Natural killer cell (primary cell): ENCODE results near the gene GLYR1. TPM values are rescaled to one million over a fixed set of nuclear protein-coding genes. Genes with fewer than 3 reads are reported as not detected.

Source experiments
- ATAC-seq, 3 donors: fragments of 150-1000 bp in 2 of 3; fragments of 200-7000 bp in 1 of 3; cut with Tn5 transposase; 1 replicate in 1 of 3; 2 replicates in 2 of 3; pipeline ENCODE4 v1.10.0; 2021; ENCODE audit warnings: mild to moderate bottlenecking in 2 of 3, moderate library complexity in 2 of 3
- DNase-seq, 2 donors: peaks; one replicate each; pipeline versions ENCODE4 v3.0.0 to v3.0.0-alpha.2; 2013 to 2021; ENCODE audit warnings: mixed read lengths in 1 of 2
- H3K27ac ChIP-seq: one replicate; pipeline ENCODE4 v1.5.1; 2013; ENCODE audit warnings: mild to moderate bottlenecking, low read length
- H3K27me3 ChIP-seq: one replicate; pipeline ENCODE4 v1.6.1; 2013; ENCODE audit warnings: low read length; ENCODE audit not compliant: control insufficient read depth, insufficient read depth
- H3K36me3 ChIP-seq: one replicate; pipeline ENCODE4 v1.6.1; 2013; ENCODE audit warnings: low read length; ENCODE audit not compliant: control insufficient read depth, insufficient read depth
- H3K4me1 ChIP-seq: one replicate; pipeline ENCODE4 v1.6.1; 2013; ENCODE audit warnings: low read length; ENCODE audit not compliant: control insufficient read depth, insufficient read depth
- H3K4me3 ChIP-seq: one replicate; pipeline ENCODE4 v1.5.1; 2013; ENCODE audit warnings: low read length
- H3K9me3 ChIP-seq: one replicate; pipeline ENCODE4 v1.6.1; 2013; ENCODE audit warnings: low read length; ENCODE audit not compliant: control insufficient read depth, insufficient read depth
- H3K27ac Mint-ChIP-seq, 2 donors: one replicate each; pipeline ENCODE4 v1.8.0; 2022; ENCODE audit warnings: mild to moderate bottlenecking in 2 of 2, mixed read lengths in 2 of 2, moderate library complexity in 1 of 2
- H3K27me3 Mint-ChIP-seq, 2 donors: one replicate each; pipeline ENCODE4 v1.8.0; 2022; ENCODE audit warnings: low read depth in 2 of 2, mixed read lengths in 2 of 2
- H3K36me3 Mint-ChIP-seq: one replicate; pipeline ENCODE4 v1.8.0; 2022; ENCODE audit warnings: mixed read lengths
- H3K4me1 Mint-ChIP-seq, 2 donors: one replicate each; pipeline ENCODE4 v1.8.0; 2022; ENCODE audit warnings: mixed read lengths in 2 of 2
- H3K4me3 Mint-ChIP-seq: one replicate; pipeline ENCODE4 v1.8.0; 2022; ENCODE audit warnings: mild to moderate bottlenecking, moderate library complexity, mixed read lengths
- H3K9me3 Mint-ChIP-seq, 2 donors: one replicate each; pipeline ENCODE4 v1.8.0; 2022; ENCODE audit warnings: mixed read lengths in 2 of 2
- WGBS: methylation state at CpG from one replicate; pipeline ENCODE4 v1.1.7; 2013; ENCODE audit warnings: missing lambda C conversion rate; ENCODE audit not compliant: insufficient coverage; 5-methylcytosine and 5-hydroxymethylcytosine counted together
- intact Hi-C: fragments of 100-400 bp; cut with micrococcal nuclease; formaldehyde crosslinking; loops from one replicate; pipeline ENCODE4 v1.14.2; 2022
- total RNA-seq, 4 donors: library from RNA; stranded (reverse); fragments of 120-200 nt in 1 of 4; gene quantifications; one replicate each; pipeline versions ENCODE4 v1.2.3 to v1.2.4, GENCODE V29; 2013 to 2022
- TF ChIP-seq, protein P1 (sequence below): fragments of 200-600 bp; IDR thresholded peaks from one replicate; pipeline ENCODE4 v1.8.0; 2022; ENCODE audit warnings: antibody characterized with exemption

GLYR1 gene
- total RNA-seq, 3 donors from 2014 or later (not counting 1 experiment from before 2014, with no cell fraction given) = 112 to 129 (median 125) TPM

DNA sequence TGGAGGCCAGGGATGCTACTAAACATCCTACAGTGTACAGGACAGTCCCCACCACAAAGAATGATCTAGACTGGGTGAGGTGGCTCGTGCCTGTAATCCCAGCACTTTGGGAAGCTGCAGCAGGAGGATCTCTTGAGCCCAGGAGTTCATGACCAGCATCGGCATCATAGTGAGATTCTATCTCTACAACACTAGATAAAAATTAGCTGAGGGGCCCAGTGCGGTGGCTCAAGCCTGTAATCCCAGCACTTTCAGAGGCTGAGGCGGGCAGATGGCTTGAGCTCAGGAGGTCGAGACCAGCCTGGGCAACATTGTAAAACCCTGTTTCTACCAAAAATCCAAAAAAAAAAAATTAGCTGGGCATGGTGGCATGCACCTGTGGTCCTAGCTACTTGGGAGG is 74.7 kb downstream of the GLYR1 start:
- intact Hi-C loops = no loop called here
- H3K9me3 ChIP-seq = no peaks in the 10 kb centered on the region
- DNase-seq (no peak), ATAC-seq (no peak)
- H3K27me3 ChIP-seq = no peaks in the 10 kb centered on the region
- H3K27me3 Mint-ChIP-seq = no peaks in the 10 kb centered on the region
- no peak overlapping the region for H3K4me3 ChIP-seq
- H3K4me3 Mint-ChIP-seq = no peak overlapping the region
- H3K36me3 Mint-ChIP-seq = no peaks in the 10 kb centered on the region
- no peaks in the 10 kb centered on the region for H3K36me3 ChIP-seq
- no peak overlapping the region for H3K27ac ChIP-seq
- WGBS = 90% methylated on average over 5 of the region's 5 CpGs
- peaks cover 16 to 19% of the 10 kb centered on the region in 2 donors for H3K4me1 Mint-ChIP-seq
- peaks cover 18% of the 10 kb centered on the region for H3K4me1 ChIP-seq
- no peak overlapping the region for H3K27ac Mint-ChIP-seq
- H3K9me3 Mint-ChIP-seq = no peaks in the 10 kb centered on the region
- TF ChIP-seq, protein P1, sequence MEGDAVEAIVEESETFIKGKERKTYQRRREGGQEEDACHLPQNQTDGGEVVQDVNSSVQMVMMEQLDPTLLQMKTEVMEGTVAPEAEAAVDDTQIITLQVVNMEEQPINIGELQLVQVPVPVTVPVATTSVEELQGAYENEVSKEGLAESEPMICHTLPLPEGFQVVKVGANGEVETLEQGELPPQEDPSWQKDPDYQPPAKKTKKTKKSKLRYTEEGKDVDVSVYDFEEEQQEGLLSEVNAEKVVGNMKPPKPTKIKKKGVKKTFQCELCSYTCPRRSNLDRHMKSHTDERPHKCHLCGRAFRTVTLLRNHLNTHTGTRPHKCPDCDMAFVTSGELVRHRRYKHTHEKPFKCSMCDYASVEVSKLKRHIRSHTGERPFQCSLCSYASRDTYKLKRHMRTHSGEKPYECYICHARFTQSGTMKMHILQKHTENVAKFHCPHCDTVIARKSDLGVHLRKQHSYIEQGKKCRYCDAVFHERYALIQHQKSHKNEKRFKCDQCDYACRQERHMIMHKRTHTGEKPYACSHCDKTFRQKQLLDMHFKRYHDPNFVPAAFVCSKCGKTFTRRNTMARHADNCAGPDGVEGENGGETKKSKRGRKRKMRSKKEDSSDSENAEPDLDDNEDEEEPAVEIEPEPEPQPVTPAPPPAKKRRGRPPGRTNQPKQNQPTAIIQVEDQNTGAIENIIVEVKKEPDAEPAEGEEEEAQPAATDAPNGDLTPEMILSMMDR = no peak

DNA sequence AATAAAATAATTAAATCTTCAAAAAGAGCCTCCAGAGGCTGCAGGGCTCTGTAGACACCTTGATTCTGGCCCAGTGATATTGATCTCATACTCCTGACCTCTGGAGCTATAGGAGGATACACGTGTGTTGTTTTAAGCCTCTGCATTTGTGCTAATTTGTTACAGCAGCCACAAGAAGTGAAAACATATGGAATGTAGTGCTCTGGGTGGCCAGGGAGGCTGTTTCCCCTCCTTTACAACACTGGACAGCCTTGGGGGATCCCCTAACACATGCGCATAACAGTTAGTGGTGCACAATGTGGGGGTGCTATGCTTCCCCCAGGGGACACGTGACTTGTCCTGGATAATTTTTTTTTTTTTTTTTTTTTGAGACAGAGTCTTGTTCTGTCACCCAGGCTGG is 75.4 kb downstream of the GLYR1 start:
- 62% methylated on average over 2 of the region's 3 CpGs for WGBS
- no peaks in the 10 kb centered on the region for H3K27me3 Mint-ChIP-seq
- no peaks in the 10 kb centered on the region for H3K36me3 Mint-ChIP-seq
- TF ChIP-seq, protein P1 = no peak
- peaks cover 20 to 24% of the 10 kb centered on the region in 2 donors for H3K4me1 Mint-ChIP-seq
- no peak overlapping the region for H3K27ac ChIP-seq
- H3K9me3 Mint-ChIP-seq = no peaks in the 10 kb centered on the region
- ATAC-seq (no peak), DNase-seq (peak in 1 of 2 donors; percentile 19)
- intact Hi-C loops = no loop called here
- H3K4me3 ChIP-seq = no peak overlapping the region
- peaks cover 22% of the 10 kb centered on the region for H3K4me1 ChIP-seq
- H3K27ac Mint-ChIP-seq = no peak overlapping the region
- H3K4me3 Mint-ChIP-seq = no peak overlapping the region
- H3K36me3 ChIP-seq = no peaks in the 10 kb centered on the region
- H3K27me3 ChIP-seq = no peaks in the 10 kb centered on the region
- no peaks in the 10 kb centered on the region for H3K9me3 ChIP-seq

DNA sequence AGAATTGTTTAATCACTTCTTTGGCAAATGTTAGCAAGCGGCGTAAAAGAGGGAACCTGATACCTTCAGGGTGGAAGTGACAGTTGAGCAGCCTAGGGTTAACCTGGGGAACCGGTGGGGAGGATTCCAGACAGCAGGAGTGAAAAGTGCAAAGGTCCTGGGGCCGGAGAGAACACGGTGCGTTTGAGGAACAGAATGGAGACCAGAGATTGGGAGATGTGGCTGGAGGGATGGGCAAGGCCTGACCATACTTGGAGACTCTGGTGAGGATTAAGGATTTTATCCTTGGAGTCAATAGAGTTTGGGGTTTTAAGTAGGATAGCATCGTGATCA is 77.8 kb downstream of the GLYR1 start:
- no peaks in the 10 kb centered on the region for H3K27me3 Mint-ChIP-seq
- H3K9me3 ChIP-seq = no peaks in the 10 kb centered on the region
- no peaks in the 10 kb centered on the region for H3K36me3 ChIP-seq
- H3K4me3 Mint-ChIP-seq = peak overlapping the region; percentile 51
- TF ChIP-seq, protein P1 = no peak
- intact Hi-C loops = loop anchor here (2.0 to 5.0 kb wide), 3 partner anchors 34 to 517 kb away; partner anchors contain the start of genes ANKS3, DNAAF8, GLYR1 and UBN1
- peak overlapping the region; percentile 86 to 88 for H3K27ac Mint-ChIP-seq
- no peak overlapping the region for H3K4me3 ChIP-seq
- no peaks in the 10 kb centered on the region for H3K36me3 Mint-ChIP-seq
- peaks cover 30 to 34% of the 10 kb centered on the region in 2 donors for H3K4me1 Mint-ChIP-seq
- H3K27ac ChIP-seq = no peak overlapping the region
- no peaks in the 10 kb centered on the region for H3K27me3 ChIP-seq
- WGBS = 92% methylated on average over 7 of the region's 7 CpGs
- DNase-seq = no peak
- ATAC-seq = no peak
- no peaks in the 10 kb centered on the region for H3K9me3 Mint-ChIP-seq
- H3K4me1 ChIP-seq = peaks cover 38% of the 10 kb centered on the region
